Activated CD4-positive, alpha-beta T cell treated with anti-CD3 and anti-CD28 coated beads, Interleukin-2, amount 10 ng/mL, durations not matched to agents 24 days and 14 days (primary cell): ENCODE results near the gene TNNC2. TPM values are rescaled to one million over a fixed set of nuclear protein-coding genes. Genes with fewer than 3 reads are reported as not detected.

Source experiments
- total RNA-seq: library from RNA; stranded (reverse); gene quantifications from 2 replicates; pipeline ENCODE4 v1.2.3, GENCODE V29; 2022

Gene TNNC2
- total RNA-seq, 1 donor from 2014 or later: not detected

Other genes starting within 250 kb of the TNNC2 start
- gene WFDC8, start 248.0 kb downstream of the TNNC2 start, total RNA-seq: not detected in 2 replicates
- not detected in 2 replicates for gene WFDC10A, start 197.6 kb downstream of the TNNC2 start, total RNA-seq
- not detected in 2 replicates for gene WFDC9, start 196.0 kb downstream of the TNNC2 start, total RNA-seq
- not detected in 2 replicates for gene WFDC11, start 157.1 kb downstream of the TNNC2 start, total RNA-seq
- not detected in 2 replicates for gene WFDC13, start 125.3 kb downstream of the TNNC2 start, total RNA-seq
- gene WFDC10B, start 122.3 kb downstream of the TNNC2 start, total RNA-seq: not detected in 2 replicates
- not detected in 2 replicates for gene SPINT4, start 105.0 kb downstream of the TNNC2 start, total RNA-seq
- gene WFDC3, start 35.4 kb downstream of the TNNC2 start, total RNA-seq: not detected in 2 replicates
- gene DNTTIP1, start 35.4 kb downstream of the TNNC2 start, total RNA-seq: 31.9 and 35.3 TPM in 2 replicates
- 113 and 115 TPM in 2 replicates for gene UBE2C, start 14.7 kb downstream of the TNNC2 start, total RNA-seq
- gene SNX21, start 6.5 kb upstream of the TNNC2 start, total RNA-seq: 0.47 and 0.89 TPM in 2 replicates
- 27.6 and 28.5 TPM in 2 replicates for gene ACOT8, start 30.1 kb upstream of the TNNC2 start, total RNA-seq
- 5.5 and 6.0 TPM in 2 replicates for gene ZSWIM3, start 30.3 kb upstream of the TNNC2 start, total RNA-seq
- 9.4 and 10.4 TPM in 2 replicates for gene ZSWIM1, start 53.9 kb upstream of the TNNC2 start, total RNA-seq
- gene SPATA25, start 60.3 kb upstream of the TNNC2 start, total RNA-seq: 0.47 and 1.8 TPM in 2 replicates
- 2.0 and 2.4 TPM in 2 replicates for gene NEURL2, start 63.9 kb upstream of the TNNC2 start, total RNA-seq
- gene CTSA, start 64.0 kb upstream of the TNNC2 start, total RNA-seq: 48.7 and 50.8 TPM in 2 replicates
- 3.2 and 4.0 TPM in 2 replicates for gene PLTP, start 84.8 kb upstream of the TNNC2 start, total RNA-seq
- gene PCIF1, start 107.4 kb upstream of the TNNC2 start, total RNA-seq: 26.1 and 27.8 TPM in 2 replicates
- gene ZNF335, start 144.9 kb upstream of the TNNC2 start, total RNA-seq: 37.5 and 39.5 TPM in 2 replicates
- 0.19 and 0.28 TPM in 2 replicates for gene MMP9, start 181.6 kb upstream of the TNNC2 start, total RNA-seq
- gene SLC12A5, start 201.9 kb upstream of the TNNC2 start, total RNA-seq: not detected in 2 replicates